Trophoblast cell (in vitro differentiated cells and primary cell): ENCODE data around the gene TTLL1.

Source experiments
- DNase-seq, 2 donors: peaks; one replicate each; pipeline ENCODE4 v3.0.0-alpha.2; 2016
- H2AFZ ChIP-seq: 2 replicates; pipeline ENCODE4 v1.6.1; 2013; ENCODE audit warnings: low read length, moderate library complexity, mild to moderate bottlenecking; ENCODE audit not compliant: insufficient read depth, poor library complexity
- H2AK5ac ChIP-seq: 2 replicates; pipeline ENCODE4 v1.6.1; 2013; ENCODE audit warnings: mild to moderate bottlenecking, low read length
- H2BK120ac ChIP-seq: 2 replicates; pipeline ENCODE4 v1.6.1; 2013; ENCODE audit warnings: low read length, mild to moderate bottlenecking, moderate library complexity; ENCODE audit not compliant: insufficient read depth, poor library complexity
- H2BK12ac ChIP-seq: 2 replicates; pipeline ENCODE4 v1.6.1; 2013; ENCODE audit warnings: mild to moderate bottlenecking, low read length, moderate library complexity
- H2BK5ac ChIP-seq: 2 replicates; pipeline ENCODE4 v1.6.1; 2013; ENCODE audit warnings: low read length, low read depth, moderate library complexity, mild to moderate bottlenecking; ENCODE audit not compliant: poor library complexity
- H3K14ac ChIP-seq: 2 replicates; pipeline ENCODE4 v1.6.1; 2013; ENCODE audit warnings: mild to moderate bottlenecking, low read length
- H3K18ac ChIP-seq: 2 replicates; pipeline ENCODE4 v1.6.1; 2013; ENCODE audit warnings: mild to moderate bottlenecking, low read length
- H3K23ac ChIP-seq: 2 replicates; pipeline ENCODE4 v1.6.1; 2013; ENCODE audit warnings: low read length
- H3K27ac ChIP-seq: 2 replicates; pipeline ENCODE4 v1.5.1; 2013; ENCODE audit warnings: low read depth, mild to moderate bottlenecking, inconsistent platforms, low read length, moderate library complexity
- H3K27me3 ChIP-seq: 2 replicates; pipeline ENCODE4 v1.6.1; 2013; ENCODE audit warnings: inconsistent platforms, mild to moderate bottlenecking, low read length, moderate library complexity; ENCODE audit not compliant: insufficient read depth
- H3K36me3 ChIP-seq, 2 experiments: 1 replicate in 1 of 2; 2 replicates in 1 of 2; pipeline ENCODE4 v1.6.1; 2013; ENCODE audit warnings: low read length in 2 of 2, mild to moderate bottlenecking in 2 of 2, moderate library complexity in 1 of 2; ENCODE audit not compliant: insufficient read depth in 2 of 2, control insufficient read depth in 1 of 2
- H3K4ac ChIP-seq: 2 replicates; pipeline ENCODE4 v1.6.1; 2013; ENCODE audit warnings: low read depth, mild to moderate bottlenecking, low read length, moderate library complexity
- H3K4me1 ChIP-seq, 2 experiments: 1 replicate in 1 of 2; 2 replicates in 1 of 2; pipeline ENCODE4 v1.6.1; 2013; ENCODE audit warnings: low read length in 2 of 2, mild to moderate bottlenecking in 2 of 2, moderate library complexity in 1 of 2; ENCODE audit not compliant: insufficient read depth in 2 of 2, control insufficient read depth in 1 of 2
- H3K4me2 ChIP-seq: 2 replicates; pipeline ENCODE4 v1.6.1; 2013; ENCODE audit warnings: inconsistent platforms, mild to moderate bottlenecking, low read length, moderate library complexity
- H3K4me3 ChIP-seq: 2 replicates; pipeline ENCODE4 v1.5.1; 2013; ENCODE audit warnings: mild to moderate bottlenecking, low read depth, low read length, inconsistent platforms
- H3K79me1 ChIP-seq: one replicate; pipeline ENCODE4 v1.6.1; 2013; ENCODE audit warnings: low read length
- H3K79me2 ChIP-seq: 2 replicates; pipeline ENCODE4 v1.6.1; 2013; ENCODE audit warnings: low read length, mild to moderate bottlenecking; ENCODE audit not compliant: control insufficient read depth, insufficient read depth, poor library complexity
- H3K9ac ChIP-seq: 2 replicates; pipeline ENCODE4 v1.6.1; 2013; ENCODE audit warnings: mild to moderate bottlenecking, low read length
- H3K9me3 ChIP-seq: 2 replicates; pipeline ENCODE4 v1.6.1; 2013; ENCODE audit warnings: low read depth, mild to moderate bottlenecking, control low read depth, inconsistent platforms, low read length; ENCODE audit not compliant: insufficient read depth
- H4K12ac ChIP-seq: 2 replicates; pipeline ENCODE4 v1.6.1; 2013; ENCODE audit warnings: low read depth, mild to moderate bottlenecking, low read length, moderate library complexity
- H4K8ac ChIP-seq: 2 replicates; pipeline ENCODE4 v1.6.1; 2013; ENCODE audit warnings: low read depth, mild to moderate bottlenecking, low read length, moderate library complexity
- H4K91ac ChIP-seq: one replicate; pipeline ENCODE4 v1.6.1; 2013; ENCODE audit warnings: low read depth, mild to moderate bottlenecking, low read length, moderate library complexity
- WGBS: extraction: QIAGEN DNeasy Blood & Tissue Kit; methylation state at CpG from one replicate; pipeline ENCODE4 v1.1.7; 2013; ENCODE audit warnings: missing lambda C conversion rate; ENCODE audit not compliant: insufficient read length, insufficient coverage; ENCODE audit errors: extremely low coverage; 5-methylcytosine and 5-hydroxymethylcytosine counted together

TTLL1 gene

DNA sequence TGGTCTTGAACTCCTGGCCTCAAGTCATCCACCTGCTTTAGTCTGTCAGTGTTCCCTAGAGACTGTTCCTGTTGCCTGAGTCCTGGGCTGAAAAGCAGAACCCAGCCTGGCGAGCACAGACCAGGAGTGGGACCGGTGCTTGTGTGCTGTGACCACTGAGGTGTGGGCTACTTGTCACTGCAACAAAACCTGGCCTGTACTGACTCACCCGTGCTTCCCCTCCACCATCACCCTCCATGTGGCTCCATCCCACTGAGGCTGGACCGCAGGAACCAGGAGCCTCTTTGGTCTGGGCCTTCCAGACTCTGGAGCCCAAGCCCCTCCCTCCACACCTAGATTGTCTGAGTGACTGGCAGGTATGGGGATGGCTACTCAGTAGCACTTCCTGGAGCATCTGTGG is 45.4 kb upstream of the TTLL1 start:
- no peaks in the 10 kb centered on the region for H3K79me2 ChIP-seq
- no peak overlapping the region for H2BK120ac ChIP-seq
- no peak overlapping the region for H3K4me2 ChIP-seq
- no peak overlapping the region for H3K23ac ChIP-seq
- peaks cover 0 to 2% of the 10 kb centered on the region in 2 experiments for H3K4me1 ChIP-seq
- H2BK12ac ChIP-seq: no peak overlapping the region
- H3K14ac ChIP-seq: no peak overlapping the region
- DNase-seq: no peak
- H3K9ac ChIP-seq: no peak overlapping the region
- H3K4ac ChIP-seq: no peak overlapping the region
- no peak overlapping the region for H4K91ac ChIP-seq
- no peak overlapping the region for H2BK5ac ChIP-seq
- peaks cover 2% of the 10 kb centered on the region for H3K9me3 ChIP-seq
- no peak overlapping the region for H2AFZ ChIP-seq
- H3K36me3 ChIP-seq: peaks cover 46 to 56% of the 10 kb centered on the region in 2 experiments
- H4K8ac ChIP-seq: no peak overlapping the region
- H4K12ac ChIP-seq: no peak overlapping the region
- H3K4me3 ChIP-seq: no peak overlapping the region
- H3K27ac ChIP-seq: no peak overlapping the region
- H3K18ac ChIP-seq: no peak overlapping the region
- H2AK5ac ChIP-seq: no peak overlapping the region
- no peaks in the 10 kb centered on the region for H3K27me3 ChIP-seq
- H3K79me1 ChIP-seq: no peaks in the 10 kb centered on the region
- WGBS: no CpG with 5 or more reads among the region's 4 CpGs

- peaks cover 0 to 2% of the 10 kb centered on the region in 2 experiments for H3K4me1 ChIP-seq
- H4K12ac ChIP-seq: no peak overlapping the region
- H2BK120ac ChIP-seq: no peak overlapping the region
- peak overlapping the region; percentile 7 for H3K27ac ChIP-seq
- peaks cover 2% of the 10 kb centered on the region for H3K9me3 ChIP-seq
- H2BK12ac ChIP-seq: no peak overlapping the region
- no peak overlapping the region for H2BK5ac ChIP-seq
- H3K4me2 ChIP-seq: no peak overlapping the region
- H2AFZ ChIP-seq: no peak overlapping the region
- no peaks in the 10 kb centered on the region for H3K79me1 ChIP-seq
- no peak for DNase-seq
- H4K8ac ChIP-seq: no peak overlapping the region
- no peak overlapping the region for H3K23ac ChIP-seq
- no peak overlapping the region for H3K4ac ChIP-seq
- WGBS: no CpG with 5 or more reads among the region's 9 CpGs
- H3K18ac ChIP-seq: no peak overlapping the region
- peaks cover 42 to 47% of the 10 kb centered on the region in 2 experiments for H3K36me3 ChIP-seq
- no peaks in the 10 kb centered on the region for H3K79me2 ChIP-seq
- no peaks in the 10 kb centered on the region for H3K27me3 ChIP-seq
- no peak overlapping the region for H3K9ac ChIP-seq
- H3K14ac ChIP-seq: no peak overlapping the region
- H3K4me3 ChIP-seq: no peak overlapping the region
- H2AK5ac ChIP-seq: no peak overlapping the region
- H4K91ac ChIP-seq: no peak overlapping the region
Measured at GRCh38 chr22:43133401-43133800, 44.2 kb upstream of the TTLL1 start.

- H4K8ac ChIP-seq: no peak overlapping the region
- H3K36me3 ChIP-seq: peaks cover 34 to 36% of the 10 kb centered on the region in 2 experiments
- no peak overlapping the region for H4K91ac ChIP-seq
- H3K4me3 ChIP-seq: no peak overlapping the region
- H4K12ac ChIP-seq: no peak overlapping the region
- no peak overlapping the region for H3K14ac ChIP-seq
- H3K4ac ChIP-seq: no peak overlapping the region
- H3K9me3 ChIP-seq: peaks cover 2% of the 10 kb centered on the region
- no peak overlapping the region for H2BK12ac ChIP-seq
- peaks cover 6% of the 10 kb centered on the region for H3K79me1 ChIP-seq
- no CpG with 5 or more reads among the region's 17 CpGs for WGBS
- no peak overlapping the region for H3K27ac ChIP-seq
- H2BK120ac ChIP-seq: no peak overlapping the region
- H3K4me1 ChIP-seq: peaks cover 5 to 13% of the 10 kb centered on the region in 2 experiments
- H3K27me3 ChIP-seq: no peaks in the 10 kb centered on the region
- no peak overlapping the region for H3K18ac ChIP-seq
- no peak overlapping the region for H2BK5ac ChIP-seq
- H3K4me2 ChIP-seq: no peak overlapping the region
- H3K9ac ChIP-seq: no peak overlapping the region
- H3K79me2 ChIP-seq: no peaks in the 10 kb centered on the region
- H2AK5ac ChIP-seq: peak overlapping the region; percentile 4
- no peak overlapping the region for H3K23ac ChIP-seq
- H2AFZ ChIP-seq: no peak overlapping the region
- no peak for DNase-seq
Measured at GRCh38 chr22:43131773-43132501, 42.7 kb upstream of the TTLL1 start.

- Histone ChIP-seq H3K18ac (no peak overlapping the region), H4K8ac (no peak overlapping the region), H2AFZ (no peak overlapping the region), H3K36me3 (peaks cover 20 to 22% of the 10 kb centered on the region in 2 experiments), H3K79me2 (no peaks in the 10 kb centered on the region), H3K9me3 (peaks cover 2% of the 10 kb centered on the region), H3K14ac (no peak overlapping the region), H4K12ac (no peak overlapping the region), H3K27ac (no peak overlapping the region), H4K91ac (no peak overlapping the region), H3K4me1 (peaks cover 13 to 24% of the 10 kb centered on the region in 2 experiments), H3K4me2 (no peak overlapping the region), H3K4me3 (peak overlapping the region; percentile 1), H2BK12ac (no peak overlapping the region), H3K9ac (no peak overlapping the region), H2BK5ac (no peak overlapping the region), H3K4ac (no peak overlapping the region), H2AK5ac (no peak overlapping the region), H2BK120ac (no peak overlapping the region), H3K79me1 (peaks cover 8% of the 10 kb centered on the region), H3K23ac (no peak overlapping the region), H3K27me3 (no peaks in the 10 kb centered on the region)
- DNase-seq: no peak
- no CpG with 5 or more reads among the region's 16 CpGs for WGBS
Measured at GRCh38 chr22:43129426-43130425, 40.5 kb upstream of the TTLL1 start.
